NCI-H2029 treated with DMSO at 0.1 percent for 48 hours (cell line): ENCODE data around the gene ZNF771.
"Not testable (repeated sequence)": the region's sequence is repeated elsewhere in the genome, so short reads cannot be mapped to it uniquely, and the experiment has no call there.

Experiments used
- DNase-seq: peaks from one replicate; lab custom pipeline; 2025; lab: John Stamatoyannopoulos, UW

The ZNF771 gene

DNA sequence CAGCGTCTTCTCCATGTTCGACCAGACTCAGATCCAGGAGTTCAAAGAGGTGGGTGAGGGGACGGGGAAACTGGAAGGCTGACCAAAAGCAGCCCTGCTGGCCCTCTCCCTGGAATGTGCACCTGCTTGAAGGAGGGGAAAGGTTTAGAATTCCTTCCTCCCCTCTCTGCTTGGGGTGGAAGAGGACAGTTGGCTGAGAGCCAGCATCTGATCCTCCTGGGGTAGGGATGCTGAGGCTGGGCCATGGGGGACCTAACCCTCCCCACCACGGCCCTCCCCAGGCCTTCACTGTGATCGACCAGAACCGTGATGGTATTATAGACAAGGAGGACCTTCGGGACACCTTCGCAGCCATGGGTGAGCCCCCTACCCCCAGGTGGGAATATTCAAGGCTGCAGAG is 31.5 kb upstream of the ZNF771 start:
- DNase-seq: no peak

DNA sequence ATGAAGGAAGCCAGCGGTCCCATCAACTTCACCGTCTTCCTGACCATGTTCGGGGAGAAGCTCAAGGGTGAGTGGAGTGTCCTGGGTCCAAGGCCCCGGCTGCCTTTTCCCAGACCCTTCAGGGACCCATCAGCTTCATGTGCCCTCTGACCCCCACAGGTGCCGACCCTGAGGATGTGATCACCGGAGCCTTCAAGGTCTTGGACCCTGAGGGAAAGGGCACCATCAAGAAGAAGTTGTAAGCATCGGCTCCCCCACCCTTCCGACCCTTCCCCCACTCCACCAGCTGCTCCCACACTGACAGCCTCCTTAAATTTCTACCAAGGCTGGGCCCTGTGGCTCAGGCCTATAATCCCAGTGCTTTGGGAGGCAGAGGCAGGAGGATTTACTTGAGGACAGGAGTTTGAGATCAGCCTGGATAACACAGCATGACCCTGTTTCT is 30.9 kb upstream of the ZNF771 start:
- DNase-seq: no peak

DNA sequence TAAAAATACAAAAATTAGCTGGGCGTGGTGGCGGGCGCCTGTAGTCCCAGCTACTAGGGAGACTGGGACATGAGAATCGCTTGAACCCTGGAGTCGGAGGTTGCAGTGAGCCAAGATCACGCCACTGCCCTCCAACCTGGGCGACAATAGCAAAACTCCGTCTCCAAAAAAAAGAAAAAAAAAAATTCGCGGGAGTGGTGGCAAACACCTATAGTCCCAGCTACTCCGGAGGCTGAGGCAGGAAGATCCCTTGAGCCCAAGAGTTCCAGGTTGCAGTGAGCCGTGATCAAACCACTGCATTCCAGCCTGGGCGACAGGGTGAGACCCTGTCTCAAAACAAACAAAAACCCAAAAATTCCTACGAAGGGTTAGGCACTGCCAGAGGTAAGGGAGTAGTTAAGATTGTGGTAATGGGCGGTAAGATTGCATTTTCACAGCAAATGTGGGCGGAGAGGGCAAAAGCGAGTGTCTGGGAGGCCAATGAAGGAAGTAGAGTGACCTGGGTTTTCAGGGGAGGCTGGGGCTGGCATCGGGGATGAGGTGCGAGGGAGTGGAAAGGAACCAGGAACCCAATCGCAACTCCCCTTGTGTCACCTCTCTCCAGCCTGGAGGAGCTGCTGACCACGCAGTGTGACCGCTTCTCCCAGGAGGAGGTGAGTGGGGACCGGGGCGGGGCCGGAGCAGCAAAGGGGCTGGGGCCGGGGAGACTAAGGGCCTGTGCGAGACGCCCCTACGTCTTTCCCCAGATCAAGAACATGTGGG is 30.2 kb upstream of the ZNF771 start:
- DNase-seq: no peak

DNA sequence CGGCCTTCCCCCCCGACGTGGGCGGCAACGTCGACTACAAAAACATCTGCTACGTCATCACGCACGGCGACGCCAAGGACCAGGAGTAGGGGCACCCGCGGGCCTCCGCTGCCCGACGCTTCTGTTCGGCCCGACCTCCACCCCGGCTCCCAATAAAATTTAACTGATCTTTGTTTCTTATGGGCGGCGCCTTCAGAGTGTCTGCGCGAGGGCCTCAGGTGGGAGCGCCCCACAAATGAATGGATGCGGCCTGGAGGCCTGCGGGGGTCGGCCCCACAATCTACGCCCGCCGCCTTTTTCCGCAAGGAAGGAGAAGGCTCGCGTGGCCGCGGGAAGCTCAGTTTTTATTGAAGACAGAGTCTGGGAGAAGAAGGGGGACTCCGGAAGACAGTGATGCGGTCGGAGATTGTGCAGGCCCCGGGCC is 29.6 kb upstream of the ZNF771 start:
- DNase-seq: peak; percentile 52

DNA sequence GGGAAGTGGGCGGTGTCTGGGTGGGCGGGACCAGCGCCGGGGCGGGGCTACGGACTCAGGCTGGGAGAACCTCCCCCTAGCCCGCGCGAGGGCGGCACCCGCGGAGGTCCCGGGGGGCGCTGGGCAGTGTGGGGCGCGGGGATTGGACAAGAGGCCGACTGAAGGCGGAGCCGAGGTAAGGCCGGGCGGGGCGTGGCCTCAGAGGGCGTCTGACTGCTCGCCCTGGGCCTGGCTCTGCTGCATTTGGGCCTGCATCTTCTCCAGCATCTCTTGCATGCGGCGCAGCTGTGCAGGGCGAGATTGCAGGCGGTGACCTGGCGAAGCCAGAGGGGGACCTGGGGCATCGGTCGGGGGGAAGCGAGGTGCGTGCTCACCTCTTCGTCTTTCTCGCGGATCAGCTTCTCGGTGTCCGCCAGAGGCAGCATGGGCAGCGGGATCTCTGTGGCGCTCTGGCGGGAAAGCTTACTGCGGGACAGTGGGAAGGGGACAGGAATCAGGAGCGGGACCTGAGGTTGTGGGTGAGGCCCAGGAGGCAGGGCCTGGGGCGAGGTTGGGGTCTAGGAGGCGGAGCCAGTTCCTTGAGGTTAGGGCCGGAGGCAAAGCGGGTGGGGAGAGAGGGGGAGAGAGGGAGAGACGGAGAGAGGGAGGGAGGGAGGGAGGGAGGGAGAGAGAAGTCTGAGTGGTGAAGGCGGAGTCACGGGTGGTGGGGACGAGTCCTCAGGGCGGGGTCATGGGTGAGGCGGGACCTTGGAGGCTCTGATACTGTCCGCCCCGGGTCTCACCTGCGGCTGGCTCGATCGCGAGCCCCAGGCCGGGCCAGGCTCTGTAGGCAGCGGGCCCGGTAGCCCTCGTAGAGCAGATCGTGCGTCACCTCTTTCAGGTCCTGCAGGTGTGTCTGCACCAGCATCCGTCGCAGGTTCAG is 28.9 kb upstream of the ZNF771 start:
- peak; percentile 83 for DNase-seq

DNA sequence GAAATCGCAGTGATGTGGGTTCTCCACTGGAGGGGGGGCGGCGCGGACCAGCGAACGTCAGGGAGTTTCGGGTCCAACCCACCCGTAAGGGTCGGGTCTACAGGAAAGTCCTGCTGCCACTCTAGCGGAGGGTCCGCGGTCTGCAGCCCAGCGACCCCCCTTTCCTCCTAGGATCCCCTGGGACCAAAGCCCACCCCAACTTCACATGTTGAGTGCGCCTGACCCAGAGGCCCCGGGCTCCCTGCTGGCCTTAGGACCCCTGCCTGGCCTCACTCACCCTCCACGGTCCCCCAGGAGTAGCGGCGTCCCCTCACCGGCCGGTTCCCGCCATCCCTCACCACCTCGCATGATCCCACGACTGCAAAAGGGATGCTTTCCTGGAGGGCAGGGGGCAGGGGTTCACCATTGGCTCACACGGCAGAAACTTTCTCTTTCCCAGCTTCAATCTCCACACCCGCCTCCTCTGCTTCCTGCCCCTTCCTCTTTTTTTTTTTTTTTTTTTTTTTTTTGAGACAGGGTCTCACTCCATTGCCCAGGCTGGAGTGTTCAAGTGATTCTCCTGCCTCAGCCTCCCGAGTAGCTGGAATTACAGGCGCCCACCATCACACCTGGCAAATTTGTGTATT is 28.1 kb upstream of the ZNF771 start:
- DNase-seq: no peak

DNA sequence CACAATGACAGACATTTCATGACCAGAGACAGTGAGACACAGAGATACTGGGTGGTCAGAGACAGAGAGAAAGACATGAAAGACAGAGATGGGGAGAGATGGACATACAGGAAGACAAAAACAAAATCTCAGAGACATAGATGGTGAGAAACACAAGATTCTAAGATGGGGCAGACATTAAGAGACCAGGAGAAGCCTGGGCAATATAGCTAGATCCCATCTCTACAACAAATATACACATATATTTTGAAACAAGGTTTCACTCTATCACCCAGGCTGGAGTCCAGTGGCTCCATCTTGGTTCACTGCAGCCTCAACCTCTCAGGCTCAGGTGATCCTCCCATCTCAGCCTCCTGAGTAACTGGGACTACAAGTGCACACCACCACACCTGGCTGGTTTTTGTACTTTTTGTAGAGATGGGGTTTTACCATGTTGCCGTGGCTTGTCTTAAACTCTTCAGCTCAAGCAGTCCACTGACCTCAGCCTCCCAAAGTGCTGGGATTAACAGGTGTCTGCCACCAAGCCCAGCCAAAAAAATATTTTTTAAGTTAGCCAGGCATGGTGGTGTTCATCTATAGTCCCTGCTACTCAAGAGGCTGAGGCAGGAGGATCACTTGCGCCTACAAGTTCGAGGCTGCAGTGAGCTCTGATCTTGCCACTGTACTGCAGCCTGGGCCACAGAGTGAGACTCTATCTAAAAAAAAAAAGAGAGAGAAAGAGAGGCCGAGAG is 27.2 kb upstream of the ZNF771 start:
- no peak for DNase-seq

DNA sequence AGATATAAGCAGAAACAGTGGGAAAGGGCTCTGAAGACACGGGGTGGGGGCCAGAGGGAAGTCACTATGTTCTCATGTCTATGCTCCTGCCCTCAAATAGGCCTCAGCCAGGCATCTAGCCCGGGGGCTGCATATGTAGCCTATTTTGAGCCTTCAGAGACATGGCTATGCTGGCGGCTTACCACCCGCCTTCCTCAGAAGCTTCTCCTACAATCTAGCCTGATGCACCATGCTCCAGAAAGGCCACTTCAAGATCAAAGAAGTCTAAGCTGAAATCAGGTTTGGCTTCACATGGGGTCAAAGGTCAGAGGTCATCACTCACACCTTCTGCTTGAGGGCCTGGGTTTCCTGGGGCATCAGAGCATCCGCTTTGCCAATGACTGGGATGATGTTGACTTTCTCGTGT is 26.6 kb upstream of the ZNF771 start:
- no peak for DNase-seq

DNA sequence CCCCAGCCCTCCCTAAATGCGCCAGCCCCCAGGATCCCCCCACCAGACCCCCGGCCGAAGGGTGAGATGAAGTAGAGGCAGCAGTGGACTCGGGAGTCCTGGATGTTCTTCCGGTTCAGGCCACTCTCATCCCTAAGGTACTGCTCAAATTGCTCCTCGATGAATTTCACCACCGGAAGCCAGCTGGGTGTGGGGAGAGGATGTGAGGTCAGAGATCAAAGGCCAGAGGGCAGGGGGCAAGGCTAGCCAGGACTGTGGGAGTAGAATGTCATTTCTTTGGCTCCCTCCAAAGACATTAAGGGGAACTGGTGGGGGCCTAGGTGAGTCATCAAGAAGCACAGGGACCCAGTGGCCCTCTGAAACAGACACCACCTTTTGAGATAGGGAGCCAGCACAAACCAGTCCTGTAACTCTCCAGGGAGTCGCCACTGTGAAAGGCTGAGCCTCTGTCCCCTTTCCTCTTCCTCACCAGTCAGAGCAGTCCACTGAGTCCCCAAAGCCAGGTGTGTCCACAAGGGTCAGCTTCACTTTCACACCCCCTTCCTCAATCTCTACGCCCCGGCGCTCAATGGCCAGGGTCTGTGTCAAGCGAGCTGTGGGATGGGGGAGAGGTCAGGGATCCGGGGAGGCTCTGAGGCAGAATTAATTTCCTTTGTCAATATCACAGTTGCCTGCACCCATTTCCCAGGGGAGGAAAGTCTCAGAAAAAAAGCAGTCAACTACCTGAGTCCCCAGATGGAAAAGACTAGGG is 25.9 kb upstream of the ZNF771 start:
- no peak for DNase-seq

DNA sequence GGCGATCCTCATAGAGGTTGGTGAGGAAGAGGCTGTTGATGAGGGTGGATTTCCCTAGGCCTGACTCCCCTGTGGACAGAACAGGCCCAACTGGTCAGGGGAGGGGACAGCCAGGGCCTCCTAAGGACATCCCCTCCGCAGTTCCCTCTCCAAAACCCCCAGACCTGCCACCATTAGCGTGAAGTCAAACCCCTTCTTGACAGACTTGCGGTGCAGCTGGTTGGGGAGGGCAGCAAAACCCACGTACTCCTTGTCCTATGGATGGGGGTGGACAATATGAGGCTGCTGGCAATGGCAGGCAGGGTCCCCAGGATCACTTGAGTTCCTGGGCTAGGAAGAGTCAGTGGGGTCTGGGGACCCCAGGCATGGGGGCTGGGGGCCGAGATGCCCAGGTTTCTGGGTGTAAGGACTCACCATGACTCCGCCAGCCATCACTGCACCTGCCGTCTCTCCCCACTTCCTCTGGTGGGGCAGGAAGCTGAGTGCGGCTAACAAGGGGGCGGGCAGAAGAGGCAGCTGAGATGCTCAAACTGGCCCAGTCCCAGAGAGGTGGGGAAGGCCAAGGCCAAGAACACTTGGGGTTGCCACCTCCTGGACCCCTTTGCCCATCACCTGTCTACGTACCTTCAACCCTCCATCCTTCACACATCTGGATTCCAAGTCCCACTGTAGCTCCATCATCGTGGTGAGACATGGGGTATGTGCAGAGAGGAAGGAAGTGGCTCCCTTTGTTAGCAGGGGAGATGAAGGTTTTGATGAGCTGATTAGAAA is 25.1 kb upstream of the ZNF771 start, which contains the start of gene SEPTIN1:
Gene SEPTIN1, minus strand, starts transcription at position 451 of the 771 bp plus-strand sequence. Its CDS starts 19 bp downstream, at position 432.
- no peak for DNase-seq

DNA sequence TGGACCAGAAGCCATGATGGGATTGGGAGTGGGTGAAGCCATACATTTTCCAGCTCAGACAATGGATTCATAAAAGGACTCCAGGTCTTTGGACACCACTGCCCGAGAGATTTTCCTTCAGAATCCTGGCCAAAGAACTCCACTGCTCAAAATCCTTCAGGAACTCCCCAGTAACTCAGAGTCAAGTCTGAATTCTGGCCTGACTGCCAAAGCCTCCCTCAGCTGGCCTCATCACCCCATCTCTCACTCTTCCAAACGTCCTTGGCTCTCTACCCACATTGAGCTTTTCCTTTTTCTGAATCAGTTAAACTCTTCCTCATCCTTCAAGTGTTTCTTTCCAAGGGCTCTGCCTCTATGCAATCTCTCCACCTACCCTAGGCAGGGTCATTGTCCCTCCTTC is 23.9 kb upstream of the ZNF771 start:
- no peak for DNase-seq

DNA sequence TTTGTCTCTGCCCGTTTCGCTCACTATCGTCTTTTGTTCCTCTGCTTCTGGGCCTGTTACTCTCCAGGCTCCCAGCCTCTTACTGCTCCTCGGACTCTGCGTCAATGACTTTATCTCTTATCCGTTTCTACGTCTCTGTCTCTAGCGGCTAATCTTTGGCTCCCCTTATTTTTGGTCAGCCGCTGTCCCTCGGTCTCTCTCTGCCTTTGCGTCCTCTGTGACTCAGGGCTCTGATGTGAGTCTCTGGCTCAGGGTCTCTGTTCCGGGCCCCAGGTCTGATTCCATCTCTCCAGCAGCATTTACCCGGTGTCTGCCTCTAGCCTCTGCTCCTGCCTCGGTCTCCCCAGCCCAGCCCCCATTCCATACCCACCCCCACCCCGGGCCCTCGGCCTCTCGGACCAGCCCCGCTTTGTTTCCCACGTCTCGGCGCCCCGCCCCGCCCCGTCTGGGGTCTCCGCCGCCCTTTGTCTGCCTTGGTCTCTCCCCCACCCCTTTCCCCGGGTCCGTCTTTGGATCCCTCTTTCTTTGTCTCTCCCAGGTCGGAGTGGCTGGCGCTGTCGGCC is 12.7 kb upstream of the ZNF771 start:
- no peak for DNase-seq

DNA sequence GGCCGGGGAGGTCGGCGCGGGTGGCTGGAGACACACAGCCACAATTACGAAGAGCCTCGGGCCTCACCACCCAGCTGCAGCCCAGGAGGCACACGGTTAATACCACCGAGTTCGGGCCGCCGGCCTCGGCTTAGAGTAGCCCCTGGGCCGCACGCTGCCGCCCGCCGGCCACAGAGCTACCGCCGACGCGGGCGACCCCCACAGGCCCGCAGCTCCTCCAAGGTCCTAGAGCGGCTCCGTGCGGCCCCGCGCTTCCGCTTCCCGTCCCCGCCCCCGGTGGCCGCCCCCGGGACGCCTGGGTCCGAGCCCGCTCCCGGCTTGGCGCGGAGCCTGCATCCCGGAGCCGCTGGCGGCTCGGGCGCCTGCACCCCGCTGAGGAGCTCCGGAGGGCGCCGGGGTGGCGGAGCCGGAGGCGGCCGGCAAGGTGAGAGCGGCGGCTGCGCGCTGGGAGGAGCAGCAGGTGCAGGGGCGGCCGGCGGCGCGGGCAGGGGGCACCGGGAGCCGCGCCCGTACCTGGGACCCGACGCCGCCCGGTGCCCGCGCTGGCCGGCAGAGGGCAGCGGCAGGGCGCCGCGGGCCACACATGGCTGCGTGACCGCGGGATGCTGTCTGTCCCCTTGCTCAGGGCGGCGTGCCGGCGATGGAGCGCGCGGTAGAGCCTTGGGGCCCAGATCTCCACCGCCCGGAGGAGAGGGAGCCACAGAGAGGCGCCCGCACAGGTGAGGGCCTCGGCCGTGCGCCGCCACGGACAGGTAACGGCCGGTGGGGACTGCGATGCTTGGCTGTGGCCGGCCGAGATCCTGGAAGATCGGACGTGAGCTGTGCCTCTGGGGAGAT is 12.0 kb upstream of the ZNF771 start, which contains the start of gene ZNF48:
Gene ZNF48, plus strand, starts transcription at position 266 of the 837 bp plus-strand sequence. Its CDS starts 375 bp downstream, at position 641.
- peak; percentile 40 for DNase-seq

DNA sequence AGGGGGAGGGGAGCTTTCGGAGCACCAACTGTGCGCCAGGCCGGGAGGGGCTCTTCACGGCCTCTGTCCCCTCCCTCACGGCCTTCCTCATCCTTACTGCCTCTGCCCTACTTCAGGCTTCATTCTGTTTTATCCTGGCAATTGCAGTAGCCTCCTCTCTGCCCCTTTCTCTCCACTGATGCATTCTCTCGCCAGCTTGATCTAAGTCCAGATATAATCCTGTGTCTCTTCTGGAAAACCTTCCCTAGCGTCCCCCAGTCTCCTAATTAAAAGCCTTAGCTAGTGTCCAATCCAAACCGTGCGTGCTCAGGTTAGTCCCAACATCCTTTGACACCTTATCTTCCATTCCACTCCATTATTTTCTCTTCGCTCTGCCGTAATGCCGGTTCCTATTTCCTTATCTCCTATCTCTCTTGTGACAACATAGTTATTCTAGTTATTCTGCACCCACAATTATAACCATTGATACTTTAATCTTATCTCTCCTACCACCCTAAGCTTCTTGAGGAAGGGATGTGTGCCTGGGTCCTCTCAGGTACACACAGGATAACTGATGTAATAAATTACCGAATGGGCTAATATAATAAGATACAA is 11.3 kb upstream of the ZNF771 start:
- peak; percentile 27 for DNase-seq

DNA sequence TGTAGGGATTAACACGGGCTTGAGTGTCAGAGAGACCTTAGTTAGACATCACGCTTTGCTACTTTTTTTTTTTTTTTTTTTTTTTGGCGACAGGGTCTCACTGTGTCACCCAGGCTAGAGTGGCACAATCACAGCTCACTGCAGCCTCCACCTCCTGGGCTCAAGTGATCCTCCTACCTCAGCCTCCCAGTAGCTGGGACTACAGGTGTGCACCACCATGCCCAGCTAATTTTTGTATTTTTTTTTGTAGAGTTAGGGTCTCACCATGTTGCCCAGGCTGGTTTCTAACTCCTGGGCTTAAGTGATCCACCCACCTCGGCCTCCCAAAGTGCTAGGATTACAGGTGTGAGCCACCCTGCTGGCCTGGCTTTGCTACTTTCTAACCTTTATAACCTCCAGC is 10.8 kb upstream of the ZNF771 start:
- DNase-seq: not testable (repeated sequence)

DNA sequence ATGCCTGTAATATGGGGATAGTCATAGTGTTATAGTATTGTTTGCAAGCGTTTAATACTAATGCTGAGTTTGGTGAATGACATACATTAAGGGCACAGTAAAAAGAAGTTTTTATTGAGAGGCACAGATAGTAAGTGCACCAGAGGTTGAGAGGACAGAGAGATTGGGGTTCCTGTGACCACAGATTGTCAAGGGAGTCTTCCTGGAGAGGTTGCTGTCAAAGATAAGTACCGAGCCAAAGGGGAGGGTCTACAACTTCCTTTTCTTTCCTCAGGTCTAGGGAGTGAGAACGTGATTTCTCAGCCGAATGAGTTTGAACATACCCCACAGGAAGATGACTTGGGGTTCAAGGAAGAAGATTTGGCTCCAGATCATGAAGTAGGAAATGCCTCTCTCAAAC is 10.3 kb upstream of the ZNF771 start:
- DNase-seq: no peak

DNA sequence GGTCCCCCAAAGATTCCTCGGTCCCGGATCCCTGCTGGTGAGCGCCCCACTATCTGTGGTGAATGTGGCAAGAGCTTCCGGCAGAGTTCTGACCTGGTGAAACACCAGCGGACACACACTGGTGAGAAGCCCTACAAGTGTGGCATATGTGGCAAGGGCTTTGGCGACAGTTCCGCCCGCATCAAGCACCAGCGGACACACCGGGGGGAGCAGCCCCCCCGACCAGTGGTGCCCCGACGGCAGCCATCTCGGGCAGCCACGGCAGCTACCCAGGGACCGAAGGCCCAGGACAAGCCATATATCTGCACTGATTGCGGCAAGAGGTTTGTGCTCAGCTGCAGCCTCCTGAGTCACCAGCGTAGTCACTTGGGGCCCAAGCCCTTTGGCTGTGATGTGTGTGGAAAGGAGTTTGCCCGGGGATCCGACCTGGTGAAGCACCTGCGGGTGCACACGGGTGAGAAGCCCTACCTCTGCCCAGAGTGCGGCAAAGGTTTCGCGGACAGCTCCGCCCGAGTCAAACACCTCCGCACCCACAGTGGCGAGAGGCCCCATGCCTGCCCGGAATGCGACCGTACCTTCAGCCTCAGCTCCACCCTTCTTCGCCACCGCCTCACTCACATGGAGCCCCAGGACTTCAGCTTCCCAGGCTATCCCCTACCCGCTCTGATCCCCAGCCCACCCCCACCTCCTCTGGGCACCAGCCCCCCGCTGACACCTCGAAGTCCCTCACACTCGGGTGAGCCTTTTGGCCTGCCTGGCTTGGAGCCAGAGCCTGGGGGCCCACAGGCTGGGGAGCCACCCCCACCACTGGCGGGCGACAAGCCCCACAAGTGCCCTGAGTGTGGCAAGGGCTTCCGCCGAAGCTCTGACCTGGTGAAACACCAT is 9.4 kb upstream of the ZNF771 start:
- DNase-seq: no peak
